PC-3 (cell line): ENCODE data around the gene GRIN3B. TPM values are rescaled to one million over a fixed set of nuclear protein-coding genes. Genes with fewer than 3 reads are reported as not detected.

Source experiments
- ATAC-seq: fragments of 200-7000 bp; cut with Tn5 transposase; 2 replicates; pipeline ENCODE4 v1.9.1; 2020; ENCODE audit warnings: mild to moderate bottlenecking, moderate library complexity
- BruUV-seq: library from RNA; stranded (reverse); fragments of 400-500 nt; replicated peaks from 2 replicates; lab custom pipeline; 2021; lab: Mats Ljungman, UMichigan
- CTCF ChIA-PET: fragments of 300-600 bp; sonication (Branson Sonifier 250); formaldehyde crosslinking; loops from one replicate; lab custom pipeline; 2022; ENCODE audit warnings: antibody characterized with exemption; lab: Charles Lee
- POLR2A ChIA-PET: fragments of 300-600 bp; sonication (Branson Sonifier 250); formaldehyde crosslinking; loops from one replicate; lab custom pipeline; 2022; ENCODE audit warnings: antibody characterized with exemption; ENCODE audit not compliant: unreplicated experiment; lab: Charles Lee
- DNase-seq: peaks from one replicate; pipeline ENCODE4 v3.0.0-alpha.2; 2015
- H2AFZ ChIP-seq: fragments of 300-600 bp; sonication (generic); 2 replicates; pipeline ENCODE4 v1.6.0; 2016; ENCODE audit warnings: antibody characterized with exemption, low read length
- H3F3A ChIP-seq: fragments of 300-600 bp; sonication (generic); one replicate; pipeline ENCODE4 v1.6.0; 2017; ENCODE audit warnings: antibody characterized with exemption, low read length, control low read depth, mild to moderate bottlenecking; ENCODE audit not compliant: unreplicated experiment
- H3K27ac ChIP-seq: fragments of 300-600 bp; sonication (generic); 2 replicates; pipeline ENCODE4 v1.5.1; 2016; ENCODE audit warnings: mild to moderate bottlenecking, low read length
- H3K27me3 ChIP-seq: fragments of 300-600 bp; sonication (generic); 2 replicates; pipeline ENCODE4 v1.6.1; 2016; ENCODE audit warnings: low read length, mixed read lengths
- H3K36me3 ChIP-seq: fragments of 300-600 bp; sonication (generic); 2 replicates; pipeline ENCODE4 v1.6.1; 2016; ENCODE audit warnings: low read depth, mixed run types, low read length, mixed read lengths
- H3K4me1 ChIP-seq: fragments of 300-600 bp; sonication (generic); 2 replicates; pipeline ENCODE4 v1.5.1; 2016; ENCODE audit warnings: low read length; ENCODE audit not compliant: insufficient read depth
- H3K4me2 ChIP-seq: fragments of 300-600 bp; sonication (generic); 2 replicates; pipeline ENCODE4 v1.6.0; 2016; ENCODE audit warnings: low read length
- H3K4me3 ChIP-seq: fragments of 300-600 bp; sonication (generic); 2 replicates; pipeline ENCODE4 v1.5.1; 2016; ENCODE audit warnings: mild to moderate bottlenecking, low read length, mixed read lengths
- H3K79me2 ChIP-seq: fragments of 300-600 bp; sonication (generic); 2 replicates; pipeline ENCODE4 v1.6.1; 2017; ENCODE audit warnings: low read length, mixed read lengths
- H3K9ac ChIP-seq: fragments of 300-600 bp; sonication (generic); 2 replicates; pipeline ENCODE4 v1.6.0; 2016; ENCODE audit warnings: mild to moderate bottlenecking, low read length
- H3K9me2 ChIP-seq: fragments of 300-600 bp; sonication (generic); replicated peaks from 2 replicates; pipeline ENCODE4 v1.6.1; 2016; ENCODE audit warnings: mixed run types, low read length, mixed read lengths
- H3K9me3 ChIP-seq: fragments of 300-600 bp; sonication (generic); 2 replicates; pipeline ENCODE4 v1.6.1; 2016; ENCODE audit warnings: low read length, mixed read lengths
- H4K20me1 ChIP-seq: fragments of 300-600 bp; sonication (generic); 2 replicates; pipeline ENCODE4 v1.6.1; 2016; ENCODE audit warnings: low read length, mixed read lengths
- EZH2 ChIP-seq: fragments of 300-600 bp; sonication (generic); IDR thresholded peaks from one replicate; pipeline ENCODE4 v1.6.1; 2017; ENCODE audit warnings: antibody characterized with exemption, mild to moderate bottlenecking, low read length; ENCODE audit not compliant: unreplicated experiment
- EZH2phosphoT487 ChIP-seq: fragments of 300-600 bp; sonication (generic); IDR thresholded peaks from 2 replicates; pipeline ENCODE4 v1.6.1; 2018; ENCODE audit warnings: mild to moderate bottlenecking, antibody characterized with exemption, low read length, borderline replicate concordance
- intact Hi-C: fragments of 100-400 bp; cut with micrococcal nuclease; formaldehyde crosslinking; loops from 2 replicates; pipeline ENCODE4 v1.9.0; 2023
- total RNA-seq: library from RNA; depleted of rRNA; stranded (reverse); fragments of >200 nt; gene quantifications from 2 replicates; pipeline ENCODE4 v1.2.3, GENCODE V29; 2014
- TF ChIP-seq, protein P1 (sequence below): fragments of 300-600 bp; sonication (generic); conservative IDR thresholded peaks from 2 replicates; pipeline ENCODE4 v1.5.1; 2017; ENCODE audit warnings: antibody characterized with exemption, low read depth, mild to moderate bottlenecking, low read length

The GRIN3B gene
- total RNA-seq, 1 experiment from 2014 or later: 0.69 TPM

DNA sequence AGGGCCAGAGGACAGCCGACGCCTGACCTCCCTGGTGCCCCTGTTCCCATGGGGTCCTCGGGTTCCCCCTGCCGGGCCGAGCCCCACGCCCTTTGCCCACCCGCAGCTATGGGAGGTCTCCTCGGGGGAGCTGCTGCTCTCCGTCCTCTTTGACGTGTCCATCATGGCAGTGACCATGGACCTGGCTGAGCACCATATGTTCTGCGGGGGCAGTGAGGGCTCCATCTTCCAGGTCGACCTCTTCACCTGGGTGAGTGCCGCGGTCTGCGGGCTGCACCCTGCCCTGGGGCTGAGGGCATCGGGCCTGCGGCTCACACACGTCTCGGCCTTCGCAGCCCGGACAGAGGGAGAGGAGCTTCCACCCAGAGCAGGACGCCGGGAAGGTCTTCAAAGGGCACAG lies 9.5 kb upstream of the GRIN3B start:
- no peak for ATAC-seq
- Histone ChIP-seq H3K4me1 (no peaks in the 10 kb centered on the region), H3K4me3 (no peak overlapping the region), H3K27me3 (no peaks in the 10 kb centered on the region), H3F3A (no peaks in the 10 kb centered on the region), H2AFZ (no peak overlapping the region), H4K20me1 (no peaks in the 10 kb centered on the region), H3K9ac (no peak overlapping the region), H3K36me3 (no peaks in the 10 kb centered on the region; the same call in 1 of the 2 replicates), H3K9me2 (no peaks in the 10 kb centered on the region), H3K9me3 (no peaks in the 10 kb centered on the region), H3K4me2 (no peak overlapping the region), H3K79me2 (no peaks in the 10 kb centered on the region), H3K27ac (no peak overlapping the region)
- CTCF ChIA-PET: no interaction called here
- TF ChIP-seq EZH2: no peak
- TF ChIP-seq, protein P1, sequence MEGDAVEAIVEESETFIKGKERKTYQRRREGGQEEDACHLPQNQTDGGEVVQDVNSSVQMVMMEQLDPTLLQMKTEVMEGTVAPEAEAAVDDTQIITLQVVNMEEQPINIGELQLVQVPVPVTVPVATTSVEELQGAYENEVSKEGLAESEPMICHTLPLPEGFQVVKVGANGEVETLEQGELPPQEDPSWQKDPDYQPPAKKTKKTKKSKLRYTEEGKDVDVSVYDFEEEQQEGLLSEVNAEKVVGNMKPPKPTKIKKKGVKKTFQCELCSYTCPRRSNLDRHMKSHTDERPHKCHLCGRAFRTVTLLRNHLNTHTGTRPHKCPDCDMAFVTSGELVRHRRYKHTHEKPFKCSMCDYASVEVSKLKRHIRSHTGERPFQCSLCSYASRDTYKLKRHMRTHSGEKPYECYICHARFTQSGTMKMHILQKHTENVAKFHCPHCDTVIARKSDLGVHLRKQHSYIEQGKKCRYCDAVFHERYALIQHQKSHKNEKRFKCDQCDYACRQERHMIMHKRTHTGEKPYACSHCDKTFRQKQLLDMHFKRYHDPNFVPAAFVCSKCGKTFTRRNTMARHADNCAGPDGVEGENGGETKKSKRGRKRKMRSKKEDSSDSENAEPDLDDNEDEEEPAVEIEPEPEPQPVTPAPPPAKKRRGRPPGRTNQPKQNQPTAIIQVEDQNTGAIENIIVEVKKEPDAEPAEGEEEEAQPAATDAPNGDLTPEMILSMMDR: no peak
- no peak for TF ChIP-seq EZH2phosphoT487
- no peak for DNase-seq
- POLR2A ChIA-PET: no interaction called here
- no TSS peak for BruUV-seq
- intact Hi-C loops: no loop called here

DNA sequence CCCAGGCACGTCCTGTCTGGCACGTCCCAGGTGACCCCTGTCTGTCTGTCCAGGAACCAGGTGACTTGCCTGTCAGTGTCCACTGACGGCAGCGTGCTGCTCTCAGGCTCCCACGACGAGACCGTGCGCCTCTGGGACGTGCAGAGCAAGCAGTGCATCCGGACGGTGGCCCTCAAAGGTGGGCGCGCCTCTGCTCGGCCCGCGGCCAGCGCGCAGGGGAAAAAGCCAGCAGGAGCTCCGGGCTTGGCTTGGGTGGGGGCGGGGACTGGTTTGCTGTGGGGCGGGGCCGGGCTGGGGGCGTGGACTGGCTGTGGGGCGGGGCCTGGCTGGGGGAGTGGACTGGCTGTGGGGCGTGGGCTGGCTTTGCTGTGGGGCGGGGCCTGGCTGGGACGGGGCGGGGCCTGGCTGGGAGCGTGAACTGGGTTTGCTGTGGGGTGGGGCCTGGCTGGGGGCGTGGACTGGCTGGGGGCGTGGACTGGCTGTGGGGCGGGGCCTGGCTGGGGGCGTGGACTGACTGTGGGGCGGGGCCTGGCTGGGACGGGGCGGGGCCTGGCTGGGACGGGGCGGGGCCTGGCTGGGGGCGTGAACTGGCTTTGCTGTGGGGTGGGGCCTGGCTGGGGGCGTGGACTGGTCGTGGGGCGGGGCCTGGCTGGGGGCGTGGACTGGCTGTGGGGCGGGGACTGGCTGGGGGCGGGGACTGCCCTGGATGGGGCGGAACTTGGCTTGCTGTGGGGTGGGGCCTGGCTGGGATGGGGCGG lies 8.9 kb upstream of the GRIN3B start:
- BruUV-seq: no TSS peak
- H3K9me3 ChIP-seq: no peaks in the 10 kb centered on the region
- intact Hi-C loops: no loop called here
- H3K9me2 ChIP-seq: no peaks in the 10 kb centered on the region
- H3K4me3 ChIP-seq: no peak overlapping the region
- H3K36me3 ChIP-seq: no peaks in the 10 kb centered on the region; the same call in 1 of the 2 replicates
- no peak overlapping the region for H3K27ac ChIP-seq
- peaks cover 5% of the 10 kb centered on the region for H3K4me1 ChIP-seq
- H3K9ac ChIP-seq: no peak overlapping the region
- POLR2A ChIA-PET: no interaction called here
- H3K79me2 ChIP-seq: no peaks in the 10 kb centered on the region
- H2AFZ ChIP-seq: no peak overlapping the region
- H4K20me1 ChIP-seq: no peaks in the 10 kb centered on the region
- H3F3A ChIP-seq: no peaks in the 10 kb centered on the region
- DNase-seq: peak; percentile 6
- CTCF ChIA-PET: no interaction called here
- TF ChIP-seq EZH2 (no peak), EZH2phosphoT487 (no peak)
- TF ChIP-seq, protein P1: no peak
- no peak overlapping the region for H3K4me2 ChIP-seq
- H3K27me3 ChIP-seq: no peaks in the 10 kb centered on the region; the same call in 1 of the 2 replicates
- ATAC-seq: no peak
